Activated naive CD4-positive, alpha-beta T cell treated with anti-CD3 and anti-CD28 coated beads, Interleukin-2, amount 50 U/mL, for 16 hours (primary cell): ENCODE data around the gene SS18.
"Not testable (repeated sequence)": the region's sequence is repeated elsewhere in the genome, so short reads cannot be mapped to it uniquely, and the experiment has no call there.

ENCODE experiments used
- DNase-seq: peaks from one replicate; pipeline ENCODE4 v3.0.0-alpha.2; 2020

The SS18 gene

GRCh38 chr18:26090130-26091046 is at the start of gene SS18:
SS18 (minus strand) TSS chr18:26090613; CDS start chr18:26090569, 44 bp downstream.
- peak; percentile 87 for DNase-seq

- no peak for DNase-seq
These were observed 45.1 kb upstream of the SS18 start for GRCh38 chr18:26135548-26135947.

- DNase-seq: no peak
These were observed 43.7 kb upstream of the SS18 start for GRCh38 chr18:26134107-26134506.

GRCh38 chr18:26133652-26134051 is 43.2 kb upstream of the SS18 start, which contains the start of gene PSMA8:
PSMA8 (plus strand) TSS chr18:26133869; CDS start chr18:26133966, 97 bp downstream.
- DNase-seq: peak; percentile 57

- DNase-seq: not testable (repeated sequence)
These were observed 37.8 kb upstream of the SS18 start for GRCh38 chr18:26128192-26128591.

- no peak for DNase-seq
These were observed 37.4 kb upstream of the SS18 start for GRCh38 chr18:26127786-26128185.

GRCh38 chr18:26121994-26122393 is 31.6 kb upstream of the SS18 start:
- not testable (repeated sequence) for DNase-seq

GRCh38 chr18:26121476-26121875 is 31.1 kb upstream of the SS18 start:
- DNase-seq: no peak

- no peak for DNase-seq
These were observed 28.8 kb upstream of the SS18 start for GRCh38 chr18:26119246-26119645.

GRCh38 chr18:26104035-26104434 is 13.6 kb upstream of the SS18 start:
- no peak for DNase-seq

- DNase-seq: peak; percentile 36
These were observed 13.2 kb upstream of the SS18 start for GRCh38 chr18:26103579-26103978.

GRCh38 chr18:26097563-26097962 is 7.2 kb upstream of the SS18 start:
- DNase-seq: no peak

GRCh38 chr18:26096852-26097251 is 6.4 kb upstream of the SS18 start:
- no peak for DNase-seq

- peak; percentile 64 for DNase-seq
These were observed 726 bp upstream of the SS18 start for GRCh38 chr18:26091047-26091630.

- no peak for DNase-seq
These were observed 902 bp downstream of the SS18 start for GRCh38 chr18:26089293-26090129.

- no peak for DNase-seq
These were observed 1.9 kb downstream of the SS18 start for GRCh38 chr18:26088487-26088886.

- DNase-seq: no peak
These were observed 3.5 kb downstream of the SS18 start for GRCh38 chr18:26086959-26087358.

- DNase-seq: no peak
These were observed 5.4 kb downstream of the SS18 start for GRCh38 chr18:26085056-26085455.

GRCh38 chr18:26083099-26083498 is 7.3 kb downstream of the SS18 start:
- no peak for DNase-seq

GRCh38 chr18:26082475-26082874 is 7.9 kb downstream of the SS18 start:
- DNase-seq: no peak

- no peak for DNase-seq
These were observed 16.2 kb downstream of the SS18 start for GRCh38 chr18:26074246-26074645.

- no peak for DNase-seq
These were observed 16.7 kb downstream of the SS18 start for GRCh38 chr18:26073758-26074157.

GRCh38 chr18:26071725-26072124 is 18.7 kb downstream of the SS18 start:
- DNase-seq: no peak
